Right atrium auricular region (tissue), 2 donors: ENCODE results near the gene SEMA4A. TPM values are rescaled to one million over a fixed set of nuclear protein-coding genes. Genes with fewer than 3 reads are reported as not detected.

ENCODE experiments used
- DNase-seq: peaks from one replicate; pipeline ENCODE4 v3.0.0-alpha.2; 2019; ENCODE audit warnings: low spot score
- H3K27ac ChIP-seq, 2 donors: fragments of 200-600 bp; sonication (generic); 1 replicate in 1 of 2; 2 replicates in 1 of 2; pipeline ENCODE4 v1.5.1; 2016 to 2019
- H3K27me3 ChIP-seq, 2 donors: fragments of 200-600 bp; sonication (generic); one replicate each; pipeline versions ENCODE4 v1.5.1 to v1.6.0; 2017 to 2019
- H3K36me3 ChIP-seq: fragments of 200-600 bp; sonication (generic); one replicate; pipeline ENCODE4 v1.5.1; 2016
- H3K4me1 ChIP-seq, 2 donors: fragments of 200-600 bp; sonication (generic); one replicate each; pipeline versions ENCODE4 v1.5.1 to v1.6.0; 2017 to 2019
- H3K4me3 ChIP-seq, 2 donors: fragments of 200-600 bp; sonication (generic); 1 replicate in 1 of 2; 2 replicates in 1 of 2; pipeline ENCODE4 v1.5.1; 2017 to 2019; ENCODE audit warnings: mild to moderate bottlenecking in 1 of 2, moderate library complexity in 1 of 2
- H3K9me3 ChIP-seq, 2 donors: fragments of 200-600 bp; sonication (generic); one replicate each; pipeline ENCODE4 v1.5.1; 2019
- CTCF ChIP-seq, 2 donors: fragments of 200-600 bp; sonication (generic); IDR thresholded peaks; one replicate each; pipeline ENCODE4 v1.5.1; 2019; ENCODE audit warnings: antibody characterized with exemption in 2 of 2
- total RNA-seq, 2 donors: library from RNA; depleted of rRNA; stranded (reverse); fragments of >200 nt; gene quantifications; one replicate each; pipeline ENCODE4 v1.1.0, GENCODE V29; 2016

Gene SEMA4A
- total RNA-seq, 2 donors from 2014 or later, result 2.0 to 4.2 TPM

GRCh38 chr1:156154317-156154749 lies 948 bp downstream of the SEMA4A start:
- Histone ChIP-seq H3K27ac (no peak overlapping the region), H3K27me3 (no peaks in the 10 kb centered on the region), H3K36me3 (no peaks in the 10 kb centered on the region), H3K4me1 (no peaks in the 10 kb centered on the region), H3K4me3 (no peak overlapping the region), H3K9me3 (no peaks in the 10 kb centered on the region)
- no peak for TF ChIP-seq CTCF (IDR thresholded peaks at IDR 0.05)
- DNase-seq, result no peak

- no peak for DNase-seq
- no peak overlapping the region for H3K4me3 ChIP-seq
- H3K27ac ChIP-seq, result no peak overlapping the region
- H3K9me3 ChIP-seq, result no peaks in the 10 kb centered on the region
- no peak for TF ChIP-seq CTCF (IDR thresholded peaks at IDR 0.05)
- H3K36me3 ChIP-seq, result no peaks in the 10 kb centered on the region
- H3K27me3 ChIP-seq, result no peaks in the 10 kb centered on the region
- H3K4me1 ChIP-seq, result peaks cover 0 to 10% of the 10 kb centered on the region in 2 donors
Observed at GRCh38 chr1:156155756-156156510, 2.5 kb downstream of the SEMA4A start.

GRCh38 chr1:156157506-156157905 lies 4.1 kb downstream of the SEMA4A start:
- DNase-seq, result no peak
- H3K9me3 ChIP-seq, result no peaks in the 10 kb centered on the region
- H3K4me3 ChIP-seq, result no peak overlapping the region
- no peaks in the 10 kb centered on the region for H3K36me3 ChIP-seq
- H3K4me1 ChIP-seq, result peaks cover 0 to 23% of the 10 kb centered on the region in 2 donors
- H3K27me3 ChIP-seq, result no peaks in the 10 kb centered on the region
- TF ChIP-seq CTCF (IDR thresholded peaks at IDR 0.05), result no peak
- no peak overlapping the region for H3K27ac ChIP-seq

- no peak for TF ChIP-seq CTCF (IDR thresholded peaks at IDR 0.05)
- no peaks in the 10 kb centered on the region for H3K36me3 ChIP-seq
- H3K9me3 ChIP-seq, result no peaks in the 10 kb centered on the region
- H3K27ac ChIP-seq, result no peak overlapping the region
- peaks cover 0 to 27% of the 10 kb centered on the region in 2 donors for H3K4me1 ChIP-seq
- H3K4me3 ChIP-seq, result no peak overlapping the region
- H3K27me3 ChIP-seq, result no peaks in the 10 kb centered on the region
- no peak for DNase-seq
Observed at GRCh38 chr1:156157966-156158365, 4.6 kb downstream of the SEMA4A start.

GRCh38 chr1:156160000-156160742 lies 6.8 kb downstream of the SEMA4A start:
- no peaks in the 10 kb centered on the region for H3K9me3 ChIP-seq
- H3K4me1 ChIP-seq, result peaks cover 0 to 29% of the 10 kb centered on the region in 2 donors
- H3K4me3 ChIP-seq, result peak overlapping the region; percentile 34 to 59
- no peaks in the 10 kb centered on the region for H3K36me3 ChIP-seq
- no peak for TF ChIP-seq CTCF (IDR thresholded peaks at IDR 0.05)
- H3K27ac ChIP-seq, result peak overlapping the region; percentile 93 to 95
- H3K27me3 ChIP-seq, result no peaks in the 10 kb centered on the region
- no peak for DNase-seq
